ENCODE measurements around the gene PCDHGA10.

- TF ChIP-seq CTCF (conservative IDR thresholded peaks at IDR 0.05) (no peak), ZFX (IDR thresholded peaks at IDR 0.05) (no peak)
These were observed 10.0 kb downstream of the PCDHGA10 start for GRCh38 chr5:141422742-141423291.
